OCI-LY3 (cell line): ENCODE data around the gene ZNF582.

Source experiments
- EZH2phosphoT487 ChIP-seq: fragments of 200-600 bp; shearing (Covaris generic); IDR thresholded peaks from 2 replicates; pipeline ENCODE4 v1.6.1; 2018; ENCODE audit warnings: antibody characterized with exemption, mixed run types, low read depth
- TF ChIP-seq, protein P1 (sequence below): fragments of 200-600, 300-600 bp; sonication (generic); IDR thresholded peaks from 2 replicates; pipeline ENCODE4 v1.5.1; 2014; ENCODE audit warnings: antibody characterized with exemption, low read length, low read depth

DNA sequence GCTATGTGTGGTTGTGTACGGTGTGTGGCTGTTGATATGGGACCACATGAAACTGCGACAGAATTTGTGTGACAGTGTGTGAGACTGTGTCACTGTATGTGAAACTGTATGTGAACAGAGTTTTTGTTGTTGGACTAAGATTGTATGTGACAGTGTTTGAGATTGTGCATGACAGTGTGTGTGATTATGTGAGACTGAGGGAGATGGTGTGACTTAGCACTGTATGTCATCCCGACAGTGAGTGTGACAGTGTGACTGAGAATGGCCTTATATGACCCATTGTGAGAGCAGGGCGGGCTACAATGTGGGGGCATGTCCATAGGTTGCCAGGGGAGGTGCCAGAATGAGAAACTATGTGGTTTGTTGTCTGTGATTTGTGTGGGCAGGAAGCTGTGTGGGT lies 11.7 kb upstream of the ZNF582 start:
- TF ChIP-seq, protein P1, sequence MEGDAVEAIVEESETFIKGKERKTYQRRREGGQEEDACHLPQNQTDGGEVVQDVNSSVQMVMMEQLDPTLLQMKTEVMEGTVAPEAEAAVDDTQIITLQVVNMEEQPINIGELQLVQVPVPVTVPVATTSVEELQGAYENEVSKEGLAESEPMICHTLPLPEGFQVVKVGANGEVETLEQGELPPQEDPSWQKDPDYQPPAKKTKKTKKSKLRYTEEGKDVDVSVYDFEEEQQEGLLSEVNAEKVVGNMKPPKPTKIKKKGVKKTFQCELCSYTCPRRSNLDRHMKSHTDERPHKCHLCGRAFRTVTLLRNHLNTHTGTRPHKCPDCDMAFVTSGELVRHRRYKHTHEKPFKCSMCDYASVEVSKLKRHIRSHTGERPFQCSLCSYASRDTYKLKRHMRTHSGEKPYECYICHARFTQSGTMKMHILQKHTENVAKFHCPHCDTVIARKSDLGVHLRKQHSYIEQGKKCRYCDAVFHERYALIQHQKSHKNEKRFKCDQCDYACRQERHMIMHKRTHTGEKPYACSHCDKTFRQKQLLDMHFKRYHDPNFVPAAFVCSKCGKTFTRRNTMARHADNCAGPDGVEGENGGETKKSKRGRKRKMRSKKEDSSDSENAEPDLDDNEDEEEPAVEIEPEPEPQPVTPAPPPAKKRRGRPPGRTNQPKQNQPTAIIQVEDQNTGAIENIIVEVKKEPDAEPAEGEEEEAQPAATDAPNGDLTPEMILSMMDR = no peak
- no peak for TF ChIP-seq EZH2phosphoT487
